HepG2 (cell line): ENCODE measurements around the gene FUT1. TPM values are rescaled to one million over a fixed set of nuclear protein-coding genes. Genes with fewer than 3 reads are reported as not detected.

ENCODE experiments used
- ATF1 ChIP-seq: IDR thresholded peaks from 2 replicates; pipeline ENCODE4 v1.6.1; 2016; ENCODE audit warnings: mild to moderate bottlenecking, control low read depth
- BCL6 ChIP-seq: IDR thresholded peaks from 2 replicates; pipeline ENCODE4 v1.6.1; 2016; ENCODE audit warnings: missing genetic modification reagents, missing compliant biosample characterization
- GPN1 ChIP-seq: sonication (generic); formaldehyde crosslinking; IDR thresholded peaks from 2 replicates; pipeline ENCODE4 v1.5.1; 2020; ENCODE audit warnings: missing genetic modification reagents, borderline replicate concordance
- HNF1B ChIP-seq: sonication (generic); formaldehyde crosslinking; IDR thresholded peaks from 2 replicates; pipeline ENCODE4 v1.5.1; 2020; ENCODE audit warnings: mild to moderate bottlenecking, moderate library complexity, missing genetic modification reagents
- HNRNPLL ChIP-seq: fragments of 200-400 bp; formaldehyde crosslinking; IDR thresholded peaks from 2 replicates; pipeline ENCODE4 v1.6.1; 2017; ENCODE audit warnings: mild to moderate bottlenecking, low read depth, low read length; ENCODE audit not compliant: poor library complexity, severe bottlenecking
- IKZF5 ChIP-seq: IDR thresholded peaks from 2 replicates; pipeline ENCODE4 v1.6.1; 2018; ENCODE audit warnings: missing genetic modification reagents, mild to moderate bottlenecking, missing compliant biosample characterization
- KLF11 ChIP-seq: IDR thresholded peaks from 2 replicates; pipeline ENCODE4 v1.6.1; 2016; ENCODE audit warnings: missing compliant biosample characterization
- LCORL ChIP-seq, 2 experiments: fragments of 450-650 bp in 1 of 2; sonication (generic) in 1 of 2; formaldehyde crosslinking in 1 of 2; IDR thresholded peaks; 2 replicates each; pipeline versions ENCODE4 v1.5.0 to v1.6.1; 2017 to 2020; ENCODE audit warnings: antibody characterized with exemption in 1 of 2, missing genetic modification reagents in 1 of 2
- MEIS2 ChIP-seq: sonication (generic); formaldehyde crosslinking; IDR thresholded peaks from 2 replicates; pipeline ENCODE4 v1.9.0; 2021; ENCODE audit warnings: mild to moderate bottlenecking, missing genetic modification reagents
- MNT ChIP-seq: fragments of 450-650 bp; IDR thresholded peaks from 2 replicates; pipeline ENCODE4 v1.6.1; 2016
- MXI1 ChIP-seq: IDR thresholded peaks from 3 replicates; pipeline ENCODE4 v1.6.1; 2012; ENCODE audit warnings: low read depth, low read length, inconsistent platforms, borderline replicate concordance
- NCOA2 ChIP-seq: sonication (generic); formaldehyde crosslinking; IDR thresholded peaks from 2 replicates; pipeline ENCODE4 v1.8.0; 2022; ENCODE audit warnings: inconsistent platforms
- NR2F1 ChIP-seq, 2 experiments: fragments of 450-650 bp in 1 of 2; formaldehyde crosslinking in 1 of 2; IDR thresholded peaks; 2 replicates each; pipeline versions ENCODE4 v1.5.0 to v1.6.1; 2016 to 2020; ENCODE audit warnings: mild to moderate bottlenecking in 1 of 2, missing compliant biosample characterization in 1 of 2, missing genetic modification reagents in 1 of 2, moderate library complexity in 1 of 2
- RFXANK ChIP-seq: IDR thresholded peaks from 2 replicates; pipeline ENCODE4 v1.6.1; 2016
- SPEN ChIP-seq: sonication (generic); formaldehyde crosslinking; IDR thresholded peaks from 2 replicates; pipeline ENCODE4 v1.5.1; 2020; ENCODE audit warnings: low read depth, mild to moderate bottlenecking, missing genetic modification reagents
- TGIF2 ChIP-seq: IDR thresholded peaks from 2 replicates; pipeline ENCODE4 v1.6.1; 2016; ENCODE audit warnings: control low read depth, missing compliant biosample characterization
- ZBTB43 ChIP-seq: sonication (generic); formaldehyde crosslinking; conservative IDR thresholded peaks from 2 replicates; pipeline ENCODE4 v1.4.0; 2020; ENCODE audit warnings: missing genetic modification reagents
- ZBTB7B ChIP-seq: sonication (generic); formaldehyde crosslinking; IDR thresholded peaks from 2 replicates; pipeline ENCODE4 v1.4.0; 2020; ENCODE audit warnings: missing genetic modification reagents
- ZGPAT ChIP-seq: IDR thresholded peaks from 2 replicates; pipeline ENCODE4 v1.6.1; 2016; ENCODE audit warnings: mild to moderate bottlenecking
- ZNF136 ChIP-seq: sonication (generic); formaldehyde crosslinking; IDR thresholded peaks from 2 replicates; pipeline ENCODE4 v1.8.1; 2022; ENCODE audit warnings: low read depth, mild to moderate bottlenecking, moderate library complexity, missing genetic modification reagents
- ZNF335 ChIP-seq: sonication (generic); formaldehyde crosslinking; IDR thresholded peaks from 2 replicates; pipeline ENCODE4 v1.4.0; 2020; ENCODE audit warnings: missing genetic modification reagents
- ZNF775 ChIP-seq: sonication (generic); formaldehyde crosslinking; IDR thresholded peaks from 2 replicates; pipeline ENCODE4 v1.4.0; 2020; ENCODE audit warnings: missing genetic modification reagents, mild to moderate bottlenecking, moderate library complexity, borderline replicate concordance
- ZNF788 ChIP-seq: sonication (generic); formaldehyde crosslinking; IDR thresholded peaks from 2 replicates; pipeline ENCODE4 v1.5.0; 2020; ENCODE audit warnings: mild to moderate bottlenecking, missing genetic modification reagents, borderline replicate concordance
- polyA plus RNA-seq, 8 experiments: library from polyadenylated mRNA; depleted of rRNA in 3 of 8; stranded (reverse) in 7 of 8; unstranded in 1 of 8; fragments of >200 nt; fragmentation: Illumina TruSeq in 4 of 8; extraction: Trizol in 4 of 8; gene quantifications; 2 replicates each; pipeline versions ENCODE4 v1.2.1 to v1.2.3, GENCODE V29; 2011 to 2016; ENCODE audit warnings: low read depth in 4 of 8, missing spikeins in 1 of 8, mixed read lengths in 1 of 8; ENCODE audit not compliant: insufficient read depth in 1 of 8
- total RNA-seq, 5 experiments: library from RNA; depleted of rRNA; stranded (reverse); fragments of >200 nt; fragmentation: Illumina TruSeq; extraction: Trizol; gene quantifications; 2 replicates each; pipeline ENCODE4 v1.2.3, GENCODE V29; 2016; ENCODE audit warnings: low read depth in 1 of 5

Gene FUT1
- total and polyA plus RNA-seq, 2 of the 13 experiments (the other 11 are each of a cell fraction or from before 2014, with no cell fraction given), result 0.07 to 1.1 TPM

- TF ChIP-seq HNRNPLL (peak; percentile 99), IKZF5 (CRISPR knock-in tag) (peak; percentile 81), ZGPAT (CRISPR knock-in tag) (peak; percentile 83), BCL6 (0 out of 2 replicates have a peak, but pooled peaks have one; percentile 9), ATF1 (CRISPR knock-in tag) (peak; percentile 84), ZBTB7B (CRISPR knock-in tag) (peak; percentile 38; the same call in 1 of the 2 replicates), NCOA2 (CRISPR knock-in tag) (0 out of 2 replicates have a peak, but pooled peaks have one; percentile 9), SPEN (CRISPR knock-in tag) (0 out of 2 replicates have a peak, but pooled peaks have one; percentile 13), MXI1 (peak; percentile 87; the same call in 2 of the 3 replicates), ZNF335 (CRISPR knock-in tag) (0 out of 2 replicates have a peak, but pooled peaks have one; percentile 54), MEIS2 (no peak), ZNF788 (CRISPR knock-in tag) (peak; percentile 43; the same call in 1 of the 2 replicates), RFXANK (CRISPR knock-in tag) (no peak), GPN1 (CRISPR knock-in tag) (no peak), KLF11 (CRISPR knock-in tag) (peak; percentile 51; the same call in 1 of the 2 replicates), ZNF136 (CRISPR knock-in tag) (0 out of 2 replicates have a peak, but pooled peaks have one; percentile 59), NR2F1 (CRISPR knock-in tag; IDR thresholded peaks at IDR 0.05) (no peak), ZBTB43 (no peak), ZNF775 (CRISPR knock-in tag) (no peak), LCORL (IDR thresholded peaks at IDR 0.05) (no peak), LCORL (CRISPR knock-in tag; IDR thresholded peaks at IDR 0.05) (peak; percentile 29; the same call in 1 of the 2 replicates), TGIF2 (no peak), MNT (peak; percentile 37; the same call in 1 of the 2 replicates), HNF1B (CRISPR knock-in tag) (peak; percentile 72)
Observed at GRCh38 chr19:48720613-48721296, 31.7 kb downstream of the FUT1 start (continued).
